ENCODE data around the gene CCNDBP1.

DNA sequence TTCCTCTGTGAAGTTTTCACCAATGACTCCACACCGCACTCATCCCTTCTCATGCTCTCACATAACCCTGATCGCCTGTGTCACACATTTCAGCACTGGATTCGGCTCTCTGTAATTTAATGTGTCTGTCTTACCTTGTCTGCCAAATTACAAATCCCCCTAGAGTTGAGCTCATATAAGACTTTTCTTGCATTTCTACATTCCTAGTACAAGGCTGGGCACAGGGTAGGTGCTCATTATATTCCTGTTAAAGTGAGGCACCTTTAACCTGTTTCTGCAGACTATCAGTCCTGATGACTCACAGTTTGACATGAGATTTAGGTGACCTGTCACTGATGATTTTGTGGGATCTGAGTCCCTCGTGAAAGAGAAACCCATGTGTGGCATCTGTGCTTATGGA lies 58.9 kb downstream of the CCNDBP1 start:
- TF ChIP-seq, protein P1, sequence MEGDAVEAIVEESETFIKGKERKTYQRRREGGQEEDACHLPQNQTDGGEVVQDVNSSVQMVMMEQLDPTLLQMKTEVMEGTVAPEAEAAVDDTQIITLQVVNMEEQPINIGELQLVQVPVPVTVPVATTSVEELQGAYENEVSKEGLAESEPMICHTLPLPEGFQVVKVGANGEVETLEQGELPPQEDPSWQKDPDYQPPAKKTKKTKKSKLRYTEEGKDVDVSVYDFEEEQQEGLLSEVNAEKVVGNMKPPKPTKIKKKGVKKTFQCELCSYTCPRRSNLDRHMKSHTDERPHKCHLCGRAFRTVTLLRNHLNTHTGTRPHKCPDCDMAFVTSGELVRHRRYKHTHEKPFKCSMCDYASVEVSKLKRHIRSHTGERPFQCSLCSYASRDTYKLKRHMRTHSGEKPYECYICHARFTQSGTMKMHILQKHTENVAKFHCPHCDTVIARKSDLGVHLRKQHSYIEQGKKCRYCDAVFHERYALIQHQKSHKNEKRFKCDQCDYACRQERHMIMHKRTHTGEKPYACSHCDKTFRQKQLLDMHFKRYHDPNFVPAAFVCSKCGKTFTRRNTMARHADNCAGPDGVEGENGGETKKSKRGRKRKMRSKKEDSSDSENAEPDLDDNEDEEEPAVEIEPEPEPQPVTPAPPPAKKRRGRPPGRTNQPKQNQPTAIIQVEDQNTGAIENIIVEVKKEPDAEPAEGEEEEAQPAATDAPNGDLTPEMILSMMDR (IDR thresholded peaks at IDR 0.05 in 2 of 3, conservative IDR thresholded peaks at IDR 0.05 in 1 of 3; ENCODE audit: borderline replicate concordance in 1 of 3, insufficient read depth in 1 of 3, low read depth in 2 of 3, low read length in 2 of 3) = no peak
- TF ChIP-seq JUND (IDR thresholded peaks at IDR 0.05) = no peak
- TF ChIP-seq TCF7L2 (IDR thresholded peaks at IDR 0.05; ENCODE audit: borderline replicate concordance, extremely low read depth, insufficient read depth, insufficient read length) = no peak
- TF ChIP-seq POLR2A (IDR thresholded peaks at IDR 0.05; ENCODE audit: borderline replicate concordance, extremely low read depth, insufficient read depth, insufficient read length) = no peak
- no peak for TF ChIP-seq CBX3 (IDR thresholded peaks at IDR 0.05; ENCODE audit: low read depth)
- TF ChIP-seq EZH2phosphoT487 (IDR thresholded peaks at IDR 0.05; ENCODE audit: borderline replicate concordance) = no peak
- no peak for TF ChIP-seq SP1 (IDR thresholded peaks at IDR 0.05; ENCODE audit: low read depth)
- no peak for TF ChIP-seq CEBPB (IDR thresholded peaks at IDR 0.05; ENCODE audit: low read depth)
